Muscle layer of duodenum (tissue), 2 donors: ENCODE measurements around the gene PPIL6.

ENCODE experiments used
- H3K27ac ChIP-seq: one replicate; pipeline ENCODE4 v1.7.0; 2013; ENCODE audit warnings: mild to moderate bottlenecking, low read length
- H3K27me3 ChIP-seq: one replicate; pipeline ENCODE4 v1.7.0; 2013; ENCODE audit warnings: low read depth, mild to moderate bottlenecking, control low read depth, low read length
- H3K36me3 ChIP-seq, 2 donors: one replicate each; pipeline ENCODE4 v1.7.0; 2013; ENCODE audit warnings: low read length in 2 of 2, control low read depth in 1 of 2, mild to moderate bottlenecking in 1 of 2; ENCODE audit not compliant: insufficient read depth in 2 of 2, control insufficient read depth in 1 of 2
- H3K4me1 ChIP-seq, 2 donors: one replicate each; pipeline ENCODE4 v1.7.0; 2013; ENCODE audit warnings: low read length in 2 of 2, mild to moderate bottlenecking in 2 of 2, control low read depth in 1 of 2, moderate library complexity in 1 of 2; ENCODE audit not compliant: insufficient read depth in 2 of 2, control insufficient read depth in 1 of 2
- H3K4me3 ChIP-seq, 2 donors: one replicate each; pipeline ENCODE4 v1.7.0; 2013; ENCODE audit warnings: low read length in 2 of 2, low read depth in 1 of 2, mild to moderate bottlenecking in 1 of 2
- H3K9me3 ChIP-seq, 2 donors: one replicate each; pipeline ENCODE4 v1.7.0; 2013; ENCODE audit warnings: low read length in 2 of 2, control low read depth in 1 of 2, mild to moderate bottlenecking in 1 of 2; ENCODE audit not compliant: control insufficient read depth in 1 of 2
- donor health status: healthy.

The PPIL6 gene

DNA sequence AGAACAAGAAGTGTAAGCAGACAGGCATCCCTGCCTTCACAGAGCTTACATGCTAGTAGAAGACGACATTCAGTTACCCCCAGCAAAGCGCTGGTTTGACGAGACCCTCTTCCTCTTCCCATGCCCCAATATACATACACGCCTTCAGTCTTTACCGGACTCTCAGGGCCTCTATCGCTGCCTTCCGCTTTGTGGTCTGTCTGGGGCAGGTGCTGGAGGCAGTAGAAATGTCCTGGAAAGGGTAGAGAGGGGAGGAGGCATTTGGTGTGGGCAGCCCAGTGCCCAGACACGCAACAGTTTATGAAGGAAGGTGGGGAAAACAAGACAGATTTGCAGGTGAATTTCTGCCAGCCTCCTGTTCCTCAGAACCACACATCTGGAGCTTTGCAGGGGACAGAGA, 6.1 kb upstream of the PPIL6 start:
- no peaks in the 10 kb centered on the region for H3K9me3 ChIP-seq
- H3K27ac ChIP-seq = no peak overlapping the region
- no peak overlapping the region for H3K4me3 ChIP-seq
- peaks cover 23 to 31% of the 10 kb centered on the region in 2 donors for H3K36me3 ChIP-seq
- peaks cover 3 to 9% of the 10 kb centered on the region in 2 donors for H3K4me1 ChIP-seq
- no peaks in the 10 kb centered on the region for H3K27me3 ChIP-seq

DNA sequence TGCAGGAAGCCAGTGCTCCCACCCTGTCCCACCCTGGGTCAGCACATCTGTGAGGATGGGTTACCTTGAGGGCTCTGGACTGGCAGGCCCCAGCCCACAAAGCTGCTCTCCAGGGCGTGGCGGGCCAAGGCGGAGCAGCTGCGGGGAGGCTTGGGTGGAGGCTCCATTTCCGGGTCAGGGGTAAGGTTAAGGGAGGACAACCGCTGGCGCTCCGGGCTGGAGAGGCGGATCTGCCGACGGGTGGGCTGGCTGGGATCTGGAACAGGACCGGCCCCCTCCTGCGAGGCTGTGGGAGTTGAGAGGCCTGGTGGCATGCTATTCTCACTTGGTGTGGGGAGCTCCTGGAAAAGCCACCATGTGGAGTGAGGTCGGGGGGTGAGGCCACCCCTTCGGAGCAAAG, 5.6 kb upstream of the PPIL6 start:
- Histone ChIP-seq H3K27me3 (no peaks in the 10 kb centered on the region), H3K36me3 (peaks cover 23 to 31% of the 10 kb centered on the region in 2 donors), H3K27ac (no peak overlapping the region), H3K4me3 (no peak overlapping the region), H3K4me1 (peaks cover 6 to 12% of the 10 kb centered on the region in 2 donors), H3K9me3 (no peaks in the 10 kb centered on the region)

DNA sequence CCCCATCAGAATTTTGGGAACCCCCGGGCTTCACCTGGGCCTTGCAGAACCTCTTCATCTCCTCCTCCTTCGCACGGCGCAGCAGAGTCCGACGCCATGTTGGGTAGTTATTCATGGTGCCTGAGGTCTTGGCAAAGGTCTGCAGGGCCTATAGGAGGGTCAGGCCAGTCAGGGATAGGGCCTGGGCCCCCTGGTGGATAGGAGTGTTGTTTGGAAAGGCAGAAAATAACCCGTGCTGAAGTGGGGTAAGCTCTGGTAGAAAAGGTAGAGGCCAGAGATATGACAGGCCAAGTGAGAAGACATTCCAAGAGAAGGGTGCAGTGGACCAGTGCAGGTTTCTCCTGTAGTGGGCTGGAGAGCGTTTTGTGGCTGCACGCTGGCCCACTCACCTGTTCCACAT, 5.0 kb upstream of the PPIL6 start:
- Histone ChIP-seq H3K4me1 (peaks cover 6 to 12% of the 10 kb centered on the region in 2 donors), H3K9me3 (no peaks in the 10 kb centered on the region), H3K27me3 (no peaks in the 10 kb centered on the region), H3K27ac (no peak overlapping the region), H3K36me3 (peaks cover 23 to 31% of the 10 kb centered on the region in 2 donors), H3K4me3 (no peak overlapping the region)

DNA sequence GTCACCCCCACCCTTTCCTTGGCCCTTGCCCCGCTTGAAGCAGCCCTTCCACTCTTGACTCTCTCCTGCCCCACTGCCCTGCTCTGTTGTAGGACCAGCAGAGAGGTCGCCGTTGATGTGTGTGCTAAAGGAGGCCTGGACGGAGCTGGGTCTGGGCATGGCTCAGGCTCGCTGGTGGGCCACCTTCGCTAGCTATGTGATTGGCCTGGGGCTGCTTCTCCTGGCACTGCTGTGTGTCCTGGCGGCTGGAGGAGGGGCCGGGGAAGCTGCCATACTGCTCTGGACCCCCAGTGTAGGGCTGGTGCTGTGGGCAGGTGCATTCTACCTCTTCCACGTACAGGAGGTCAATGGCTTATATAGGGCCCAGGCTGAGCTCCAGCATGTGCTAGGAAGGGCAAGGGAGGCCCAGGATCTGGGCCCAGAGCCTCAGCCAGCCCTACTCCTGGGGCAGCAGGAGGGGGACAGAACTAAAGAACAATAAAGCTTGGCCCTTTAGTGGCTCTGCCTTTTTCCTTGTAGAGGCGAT, 3.1 kb upstream of the PPIL6 start:
- Histone ChIP-seq H3K4me1 (peaks cover 6 to 12% of the 10 kb centered on the region in 2 donors), H3K4me3 (no peak overlapping the region), H3K36me3 (peaks cover 23 to 31% of the 10 kb centered on the region in 2 donors), H3K27me3 (no peaks in the 10 kb centered on the region), H3K9me3 (no peaks in the 10 kb centered on the region), H3K27ac (no peak overlapping the region)

DNA sequence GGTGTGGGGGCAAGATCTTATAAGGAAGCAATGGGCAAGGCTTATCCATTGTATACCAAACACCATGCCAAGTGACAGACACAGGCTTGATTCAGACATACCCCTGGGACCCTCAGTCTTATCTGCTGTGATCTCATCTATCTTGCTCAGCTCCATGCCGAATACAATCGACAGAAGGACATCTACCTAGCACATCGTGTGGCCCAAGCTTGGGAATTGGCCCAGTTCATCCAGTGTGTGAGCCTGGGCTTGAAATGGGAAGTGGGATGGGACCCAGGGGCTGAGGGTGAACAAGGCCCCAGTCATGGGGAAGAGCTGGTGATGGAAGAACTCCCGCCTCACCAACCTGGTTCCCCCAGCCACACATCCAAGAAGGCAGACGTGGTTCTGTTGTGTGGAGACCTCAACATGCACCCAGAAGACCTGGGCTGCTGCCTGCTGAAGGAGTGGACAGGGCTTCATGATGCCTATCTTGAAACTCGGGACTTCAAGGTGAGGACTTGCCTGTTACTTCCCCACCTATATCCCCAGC, 2.0 kb upstream of the PPIL6 start:
- Histone ChIP-seq H3K9me3 (no peaks in the 10 kb centered on the region), H3K4me1 (peaks cover 6 to 12% of the 10 kb centered on the region in 2 donors), H3K27ac (no peak overlapping the region), H3K27me3 (no peaks in the 10 kb centered on the region), H3K4me3 (no peak overlapping the region), H3K36me3 (peaks cover 23 to 31% of the 10 kb centered on the region in 2 donors)

DNA sequence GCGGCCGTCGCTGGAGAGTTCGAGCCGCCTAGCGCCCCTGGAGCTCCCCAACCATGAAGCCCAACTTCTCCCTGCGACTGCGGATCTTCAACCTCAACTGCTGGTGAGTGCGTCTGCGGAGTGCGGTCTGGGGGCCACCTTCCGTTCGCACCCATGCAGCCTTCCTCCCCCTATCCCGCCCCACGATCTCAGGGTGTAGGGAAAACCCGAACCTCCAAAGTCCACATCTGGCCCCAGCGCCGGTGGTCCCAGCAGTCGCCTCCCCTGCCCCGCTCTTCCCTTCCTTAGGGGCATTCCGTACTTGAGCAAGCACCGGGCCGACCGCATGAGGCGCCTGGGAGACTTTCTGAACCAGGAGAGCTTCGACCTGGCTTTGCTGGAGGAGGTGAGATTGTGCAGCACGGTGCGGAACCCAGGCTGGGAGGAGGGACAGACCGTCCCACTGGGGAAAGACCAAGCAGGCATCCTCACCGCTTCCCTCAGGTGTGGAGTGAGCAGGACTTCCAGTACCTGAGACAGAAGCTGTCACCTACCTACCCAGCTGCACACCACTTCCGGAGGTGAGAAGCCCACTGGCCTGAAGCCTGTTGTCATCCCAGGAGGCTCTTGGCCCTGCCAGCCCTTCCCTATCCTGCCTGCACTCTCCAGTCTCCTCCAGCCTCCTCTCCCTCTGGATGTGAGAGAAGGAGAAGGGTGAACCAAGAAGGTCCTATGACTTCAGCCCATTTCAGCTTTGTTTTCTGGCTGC, 815 bp upstream of the PPIL6 start:
- H3K9me3 ChIP-seq = no peaks in the 10 kb centered on the region
- peak overlapping the region; percentile 31 for H3K27ac ChIP-seq
- peaks cover 6 to 12% of the 10 kb centered on the region in 2 donors for H3K4me1 ChIP-seq
- no peaks in the 10 kb centered on the region for H3K27me3 ChIP-seq
- peaks cover 17 to 23% of the 10 kb centered on the region in 2 donors for H3K36me3 ChIP-seq
- H3K4me3 ChIP-seq = peak overlapping the region; percentile 66 to 90

DNA sequence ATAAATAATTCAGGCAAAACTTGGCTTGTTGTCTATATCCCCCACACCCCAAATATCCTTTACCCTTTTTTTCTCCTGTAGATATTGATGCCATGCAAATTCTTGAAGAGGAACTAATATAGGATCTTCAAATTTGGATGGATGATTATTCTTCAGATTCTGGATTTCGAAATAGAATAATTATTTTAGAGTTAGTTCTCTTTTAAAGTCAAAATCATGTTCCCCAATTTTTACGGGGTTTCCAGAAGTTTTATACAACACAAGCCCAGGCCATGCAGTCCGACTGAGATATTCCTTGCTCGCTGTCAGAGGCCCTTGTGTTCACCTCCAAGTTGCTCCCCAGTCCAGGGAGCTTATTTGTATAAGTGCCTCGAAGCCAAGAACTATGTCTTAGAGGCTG, 4.4 kb downstream of the PPIL6 start:
- no peak overlapping the region for H3K4me3 ChIP-seq
- H3K9me3 ChIP-seq = no peaks in the 10 kb centered on the region
- no peaks in the 10 kb centered on the region for H3K36me3 ChIP-seq
- H3K27me3 ChIP-seq = no peaks in the 10 kb centered on the region
- H3K4me1 ChIP-seq = no peaks in the 10 kb centered on the region
- no peak overlapping the region for H3K27ac ChIP-seq

DNA sequence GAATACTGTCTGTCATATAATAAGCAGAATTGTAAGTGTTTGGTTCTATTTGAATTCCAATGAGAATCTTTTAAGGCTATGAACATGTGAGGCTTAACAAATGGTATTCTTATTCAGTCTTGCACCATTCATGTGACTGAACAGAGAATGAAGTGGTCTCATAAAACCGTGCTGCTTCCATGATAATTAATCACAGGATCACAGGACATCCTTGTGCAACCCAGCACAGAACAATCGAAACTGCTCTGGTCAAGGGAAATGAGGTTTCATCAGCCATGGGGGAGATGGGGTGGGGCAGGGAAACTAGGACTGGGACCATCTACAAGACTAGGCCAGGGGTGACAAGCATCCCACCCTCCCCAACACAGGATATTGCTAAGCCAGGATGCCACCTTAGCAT, 6.0 kb downstream of the PPIL6 start:
- Histone ChIP-seq H3K27me3 (no peaks in the 10 kb centered on the region), H3K27ac (no peak overlapping the region), H3K9me3 (no peaks in the 10 kb centered on the region), H3K4me3 (no peak overlapping the region), H3K4me1 (no peaks in the 10 kb centered on the region), H3K36me3 (no peaks in the 10 kb centered on the region)

DNA sequence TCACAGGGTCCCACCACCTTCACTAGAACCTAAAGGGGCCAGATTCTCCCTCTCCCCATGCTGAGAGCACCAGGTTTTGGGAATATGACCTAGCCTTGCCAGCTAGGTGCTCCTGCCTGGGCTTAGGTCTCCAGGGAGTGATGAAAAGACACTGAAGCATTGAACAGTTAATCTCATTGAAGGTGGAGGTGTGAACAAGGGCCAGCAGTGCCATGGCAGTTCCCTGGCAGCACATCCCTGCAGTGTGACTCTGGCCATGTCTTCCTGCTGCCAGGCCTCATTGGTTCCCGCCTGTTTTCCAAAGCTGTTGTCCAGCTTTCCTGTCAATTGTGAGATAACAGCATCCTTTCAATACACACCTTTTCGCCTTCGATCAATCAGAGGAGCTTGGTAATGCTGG, 10.9 kb downstream of the PPIL6 start:
- H3K27ac ChIP-seq = no peak overlapping the region

DNA sequence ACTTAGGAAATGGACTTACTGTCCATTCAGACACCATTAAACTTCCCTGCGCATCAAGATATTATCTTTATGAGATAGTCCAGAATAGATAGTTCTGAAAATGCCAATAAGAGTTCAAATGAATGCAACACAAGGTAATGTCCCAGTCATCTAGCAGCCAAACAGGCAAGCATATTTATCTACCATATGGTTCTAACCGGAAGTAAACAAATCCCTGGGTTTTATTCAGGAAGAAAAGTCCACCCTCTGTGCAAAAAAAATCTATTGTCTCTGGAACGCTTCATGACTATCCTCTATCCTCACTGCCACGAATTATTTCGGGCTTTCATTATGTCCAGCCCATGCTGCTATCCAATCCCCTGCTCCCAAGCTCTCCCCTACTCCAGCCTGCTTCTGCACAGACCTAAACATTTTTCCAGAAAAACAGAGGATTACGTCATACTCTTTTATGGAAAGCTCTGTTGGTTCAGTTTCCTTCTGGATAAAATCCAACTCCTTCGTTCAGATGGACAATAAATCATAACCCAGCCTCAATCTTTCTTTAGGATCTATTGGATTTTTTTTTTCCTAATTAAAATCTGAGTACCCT, 11.4 kb downstream of the PPIL6 start:
- H3K9me3 ChIP-seq = no peaks in the 10 kb centered on the region
- no peaks in the 10 kb centered on the region for H3K27me3 ChIP-seq
- no peak overlapping the region for H3K27ac ChIP-seq
- H3K4me3 ChIP-seq = peak overlapping the region; percentile 2 to 41
- H3K36me3 ChIP-seq = no peaks in the 10 kb centered on the region
- H3K4me1 ChIP-seq = no peaks in the 10 kb centered on the region

More for the DNA sequence above, 10.9 kb downstream of the PPIL6 start:
- Histone ChIP-seq H3K4me1 (no peaks in the 10 kb centered on the region), H3K9me3 (no peaks in the 10 kb centered on the region), H3K27me3 (no peaks in the 10 kb centered on the region), H3K36me3 (no peaks in the 10 kb centered on the region), H3K4me3 (no peak overlapping the region)

DNA sequence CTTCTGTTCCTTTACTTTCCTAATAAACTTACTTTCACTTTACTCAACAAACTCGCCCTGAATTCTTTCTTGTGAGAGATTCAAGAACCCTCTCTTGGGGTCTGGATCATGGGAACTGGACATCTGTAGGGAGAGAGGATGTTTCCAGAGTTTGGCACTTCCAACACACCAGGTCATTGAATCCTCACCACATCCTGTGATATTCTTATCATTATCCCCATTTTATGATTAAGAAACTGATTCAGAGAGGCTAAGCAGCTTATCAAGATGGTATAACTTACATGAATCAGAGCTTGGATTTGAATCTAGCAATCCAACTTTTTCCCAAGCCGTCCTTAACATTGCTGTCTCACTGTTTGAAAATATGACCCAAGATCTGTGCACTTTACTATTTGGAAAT, 15.5 kb downstream of the PPIL6 start:
- Histone ChIP-seq H3K9me3 (no peaks in the 10 kb centered on the region), H3K27ac (no peak overlapping the region), H3K4me1 (no peaks in the 10 kb centered on the region), H3K27me3 (no peaks in the 10 kb centered on the region), H3K4me3 (no peak overlapping the region), H3K36me3 (no peaks in the 10 kb centered on the region)
